A673 (cell line): ENCODE data around the gene DDR2.

Experiments
- CTCF ChIP-seq: fragments of 300-800, 200-600 bp; sonication (generic); conservative IDR thresholded peaks from 2 replicates; pipeline ENCODE4 v1.5.1; 2017; ENCODE audit warnings: low read depth, mild to moderate bottlenecking, antibody characterized with exemption, low read length, moderate library complexity, mixed read lengths
- EZH2 ChIP-seq: fragments of 200-600 bp; sonication (generic); IDR thresholded peaks from 2 replicates; pipeline ENCODE4 v1.6.1; 2017; ENCODE audit warnings: borderline replicate concordance, low read depth, mild to moderate bottlenecking, mixed read lengths, antibody characterized with exemption, low read length; ENCODE audit not compliant: poor library complexity, severe bottlenecking

GRCh38 chr1:162632698-162633080, 425 bp downstream of the DDR2 start:
- no peak for TF ChIP-seq EZH2
- TF ChIP-seq CTCF = no peak
